ENCODE measurements around the gene CKLF.
"Not testable (repeated sequence)": the region's sequence is repeated elsewhere in the genome, so short reads cannot be mapped to it uniquely, and the experiment has no call there.

Gene CKLF

DNA sequence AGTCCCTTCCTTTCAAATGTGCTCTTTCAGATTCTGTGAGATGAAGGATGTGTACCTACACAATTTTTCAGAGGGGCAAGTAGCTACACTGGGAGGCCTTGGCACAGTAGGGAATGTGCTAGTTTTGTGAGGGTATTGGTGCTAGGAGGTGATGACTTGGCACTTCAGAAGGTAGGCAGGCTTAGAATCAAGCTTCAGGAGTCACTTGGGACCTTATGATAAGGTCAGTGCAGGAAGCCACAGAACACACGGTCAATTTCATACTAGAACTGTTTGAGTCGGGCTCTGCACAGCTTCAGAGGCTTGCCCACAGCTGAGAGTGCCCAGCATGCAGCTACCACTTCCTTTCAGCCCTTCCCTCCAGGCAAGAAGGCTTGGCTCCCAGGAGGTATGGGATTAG lies 20.0 kb downstream of the CKLF start:
- no peak for DNase-seq

DNA sequence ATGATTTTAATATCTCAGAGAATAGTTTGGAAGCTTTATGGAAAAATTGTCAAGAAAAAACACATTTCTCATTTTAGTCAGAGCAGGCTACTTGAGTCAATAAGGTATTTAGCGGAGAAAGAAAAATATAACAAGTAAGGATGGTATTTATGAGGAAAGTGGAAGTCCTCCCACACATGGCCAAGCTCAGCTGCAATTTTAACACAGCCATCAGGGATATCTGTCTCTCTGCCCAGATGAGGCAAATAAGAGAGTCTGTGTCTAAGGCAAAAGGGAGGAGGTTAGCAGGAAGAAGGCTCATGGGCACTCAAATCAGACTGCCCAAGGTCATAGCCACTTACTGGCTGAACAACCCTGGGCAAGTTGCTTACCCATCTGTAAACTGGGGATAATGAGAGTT lies 21.7 kb downstream of the CKLF start:
- DNase-seq, result peak; percentile 39

DNA sequence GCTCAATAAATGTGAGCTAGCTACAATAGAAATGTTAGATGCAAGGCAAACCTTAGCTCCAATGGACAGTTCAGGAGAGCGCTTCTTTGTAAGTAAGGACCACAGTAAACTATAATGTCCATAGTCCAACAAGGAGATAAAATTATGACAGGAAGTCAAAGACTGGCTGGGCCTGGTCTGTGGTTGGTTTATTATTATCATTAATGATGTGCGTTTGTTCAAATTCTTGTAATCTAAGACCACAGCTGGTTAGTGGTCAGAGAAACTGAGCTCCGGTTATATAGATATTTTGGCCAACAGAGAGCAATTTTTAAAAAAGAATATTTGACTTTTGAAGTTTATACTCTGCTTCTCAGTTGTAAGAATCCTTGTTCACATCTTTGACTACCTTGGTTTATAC lies 22.2 kb downstream of the CKLF start:
- DNase-seq, result no peak

DNA sequence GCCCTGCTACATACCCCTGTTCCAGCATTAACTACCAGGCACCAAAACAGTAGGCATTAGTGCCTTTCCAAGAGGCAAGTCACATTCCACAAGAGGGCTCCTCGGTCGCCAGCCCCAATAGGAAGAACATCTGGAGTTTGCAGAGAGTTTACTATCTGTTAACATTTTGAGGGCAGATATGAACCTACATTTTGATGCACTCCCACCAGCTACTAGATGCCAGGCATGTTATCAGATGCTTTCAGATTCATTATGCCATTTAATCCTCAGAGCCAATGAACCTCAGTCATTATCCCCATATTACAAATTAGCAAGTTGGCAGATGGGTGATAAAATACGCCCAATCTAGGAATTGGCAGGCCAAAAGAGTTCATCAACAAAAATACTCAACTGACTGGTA lies 22.7 kb downstream of the CKLF start:
- DNase-seq, result no peak

DNA sequence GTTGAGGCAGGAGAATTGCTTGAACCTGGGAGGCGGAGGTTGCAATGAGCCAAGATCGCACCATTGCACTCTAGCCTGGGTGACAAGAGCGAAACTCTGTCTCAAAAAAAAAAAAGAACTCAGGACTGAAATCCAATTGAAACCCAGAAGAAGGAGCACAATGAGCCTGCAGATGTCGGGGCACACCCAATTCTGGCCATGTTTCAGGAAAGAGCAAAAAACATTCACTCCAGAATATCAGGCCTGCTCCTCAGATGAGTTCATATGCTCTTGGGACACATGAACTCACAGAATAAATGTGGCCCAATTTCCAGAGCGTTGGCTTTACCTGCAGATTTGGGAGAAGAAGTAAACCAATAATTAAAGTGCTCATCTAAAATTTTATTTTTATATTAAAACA lies 23.9 kb downstream of the CKLF start:
- DNase-seq, result no peak

DNA sequence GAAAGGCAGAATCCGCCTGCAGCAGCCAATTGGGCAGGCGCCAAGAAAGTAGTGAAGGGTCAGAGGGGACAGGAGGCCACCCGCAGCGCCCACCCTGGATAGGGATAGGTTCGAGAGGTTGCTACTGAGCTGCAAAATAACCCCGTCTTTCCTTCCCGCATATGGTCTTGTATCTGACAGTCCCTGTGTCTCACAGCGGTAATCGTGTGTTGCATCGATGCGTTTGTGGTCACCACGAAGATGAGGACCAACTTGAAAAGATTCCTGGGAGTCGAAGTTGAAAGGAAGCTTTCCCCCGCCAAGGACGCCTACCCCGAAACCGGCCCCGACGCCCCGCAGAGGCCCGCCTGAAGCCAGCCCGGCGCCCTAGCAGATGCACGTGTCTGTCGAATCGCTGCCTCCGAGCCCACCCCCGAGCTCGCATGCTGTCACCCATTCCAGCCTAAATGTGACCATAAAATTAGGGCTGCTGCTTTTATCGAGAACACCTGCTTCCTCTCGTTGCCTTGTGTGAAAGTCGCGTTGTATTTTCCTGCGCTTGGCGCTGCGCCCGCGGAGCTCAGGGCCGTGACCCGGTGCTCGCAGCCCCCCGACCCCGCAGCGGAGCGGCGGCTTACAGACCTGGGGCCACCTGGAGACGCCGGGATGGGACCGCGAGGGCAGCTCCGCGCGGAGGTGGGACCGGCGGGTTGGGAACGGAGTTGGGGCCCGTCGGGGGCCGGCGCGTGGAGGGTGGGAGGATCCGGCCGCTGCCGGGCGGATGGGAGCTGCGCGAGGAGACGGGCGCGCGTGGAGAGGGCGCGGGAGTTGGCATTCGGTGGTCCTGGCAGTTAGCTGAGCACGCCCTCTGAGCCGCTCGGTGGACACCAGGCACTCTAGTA lies 26.5 kb downstream of the CKLF start, which contains the start of gene CMTM2:
Gene CMTM2, plus strand, starts transcription at position 813 of the 881 bp plus-strand sequence. CDS start 145 bp downstream, outside the sequence.
- no peak for DNase-seq

DNA sequence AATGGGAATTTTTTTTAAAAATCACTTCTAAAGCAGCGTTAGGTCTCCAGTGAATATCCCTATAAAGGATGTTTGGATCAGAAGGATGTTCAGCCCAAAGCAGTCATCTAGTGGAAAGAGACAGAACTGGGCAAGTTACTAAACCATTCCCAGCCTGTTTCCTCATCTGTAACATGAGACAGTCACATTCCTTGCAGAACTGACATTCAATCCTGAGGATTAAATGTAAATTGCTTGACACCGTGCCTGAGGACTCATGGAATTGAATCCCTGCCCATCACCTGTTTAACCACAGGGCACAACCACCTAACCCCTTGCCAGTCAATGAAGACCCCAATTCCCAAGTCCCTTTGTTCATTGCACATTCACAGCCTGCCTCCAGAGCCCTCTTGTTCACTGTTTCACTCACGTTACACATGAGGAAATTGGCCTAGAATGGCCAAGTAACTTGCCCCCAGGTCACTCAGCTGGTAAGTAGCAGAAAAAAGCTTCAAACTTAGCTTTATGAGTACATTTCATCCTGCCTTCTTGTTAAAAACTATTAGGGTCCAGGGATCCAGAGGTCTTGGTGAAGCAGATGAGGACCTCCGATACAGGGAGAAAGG lies 28.3 kb downstream of the CKLF start:
- peak; percentile 19 for DNase-seq

DNA sequence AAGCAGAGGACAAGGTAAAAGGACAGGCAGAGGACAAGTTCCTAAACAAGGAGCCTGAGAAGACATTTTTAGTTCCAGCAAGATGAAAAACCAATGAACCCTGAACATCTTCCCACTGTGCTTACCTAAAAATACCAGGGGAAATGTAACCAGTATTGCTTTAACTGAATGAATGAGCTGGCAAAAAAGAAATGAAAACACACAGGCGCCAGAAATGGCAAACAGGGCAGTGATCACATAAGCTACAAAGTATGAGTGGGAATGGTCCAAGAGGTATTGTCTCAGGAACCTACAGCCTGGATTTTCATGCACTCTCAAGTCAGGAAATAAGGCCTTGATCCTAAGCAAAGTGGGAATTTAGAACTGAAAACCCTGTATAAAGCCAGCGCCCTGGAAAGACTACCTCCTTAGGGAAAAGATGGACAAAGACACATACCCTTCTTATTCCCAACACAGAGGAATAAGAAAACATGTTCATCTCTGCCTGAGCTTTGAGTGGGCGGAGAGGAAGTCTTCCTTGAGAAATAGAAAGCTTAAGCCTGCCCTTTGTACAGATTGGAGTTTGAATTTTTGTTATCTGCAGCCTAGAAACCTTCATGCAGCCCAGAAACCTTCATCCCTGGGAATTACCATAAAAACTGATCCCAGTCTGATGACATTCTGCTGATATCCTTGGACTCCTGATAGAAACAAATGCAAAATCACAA lies 29.0 kb downstream of the CKLF start:
- DNase-seq, result peak; percentile 76

DNA sequence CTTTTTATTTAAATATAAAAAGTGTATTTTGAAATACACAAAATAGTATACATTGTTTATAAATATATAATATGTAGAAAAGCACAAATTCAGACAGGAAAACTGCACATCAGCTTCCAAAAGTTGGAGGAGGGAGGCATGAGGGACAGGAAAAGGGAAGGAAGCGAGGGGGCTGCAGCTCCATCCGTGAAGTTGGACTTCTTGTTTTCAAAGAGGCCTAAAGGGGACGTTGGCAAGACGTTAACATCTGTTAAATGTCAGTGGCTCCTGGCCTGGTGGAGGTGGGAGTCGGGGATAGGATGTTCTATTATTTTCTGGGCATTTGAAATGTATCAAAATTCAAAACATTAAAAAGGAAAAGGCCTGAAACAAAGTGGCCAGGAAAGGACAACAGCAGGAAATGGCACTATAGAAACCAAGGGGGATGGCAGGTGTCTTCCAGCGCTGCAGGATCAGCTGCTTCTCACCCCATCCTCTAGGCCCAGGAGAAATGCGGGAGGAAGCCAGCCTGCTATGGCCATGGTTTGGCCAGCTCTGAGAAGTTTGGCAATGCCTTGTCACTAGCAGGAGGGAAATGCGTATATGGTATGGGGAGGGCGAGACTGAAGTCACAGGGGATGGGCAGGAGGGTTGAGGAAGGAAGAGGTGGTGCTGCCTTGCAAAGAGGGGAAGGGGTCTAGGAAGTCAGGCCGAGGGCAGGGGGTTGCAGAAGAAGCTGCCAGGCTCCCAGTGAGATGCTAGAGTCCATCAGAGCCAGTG lies 33.3 kb downstream of the CKLF start:
- DNase-seq, result peak; percentile 47

DNA sequence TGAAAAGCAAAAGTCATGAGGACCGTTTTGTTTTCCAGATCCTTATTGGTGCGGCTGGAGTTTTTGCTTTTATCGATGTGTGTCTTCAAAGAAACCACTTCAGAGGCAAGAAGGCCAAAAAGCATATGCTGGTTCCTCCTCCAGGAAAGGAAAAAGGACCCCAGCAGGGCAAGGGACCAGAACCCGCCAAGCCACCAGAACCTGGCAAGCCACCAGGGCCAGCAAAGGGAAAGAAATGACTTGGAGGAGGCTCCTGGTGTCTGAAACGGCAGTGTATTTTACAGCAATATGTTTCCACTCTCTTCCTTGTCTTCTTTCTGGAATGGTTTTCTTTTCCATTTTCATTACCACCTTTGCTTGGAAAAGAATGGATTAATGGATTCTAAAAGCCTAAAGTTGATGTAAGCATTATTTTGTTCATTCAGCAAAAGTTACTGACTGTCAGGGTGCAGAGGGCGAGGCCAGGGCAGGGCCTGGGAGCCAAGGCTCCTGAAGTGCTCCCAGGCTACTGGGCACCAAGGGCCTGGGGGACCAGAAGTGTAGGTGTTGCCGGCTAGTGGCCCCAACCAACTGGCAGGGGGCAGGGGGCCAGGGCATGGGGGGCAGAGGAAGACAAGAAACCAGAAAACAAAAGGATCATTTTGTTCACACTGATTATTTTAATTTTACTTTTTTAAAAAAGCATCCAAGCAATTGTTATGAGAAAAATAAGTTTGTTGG lies 35.7 kb downstream of the CKLF start:
- DNase-seq, result no peak

DNA sequence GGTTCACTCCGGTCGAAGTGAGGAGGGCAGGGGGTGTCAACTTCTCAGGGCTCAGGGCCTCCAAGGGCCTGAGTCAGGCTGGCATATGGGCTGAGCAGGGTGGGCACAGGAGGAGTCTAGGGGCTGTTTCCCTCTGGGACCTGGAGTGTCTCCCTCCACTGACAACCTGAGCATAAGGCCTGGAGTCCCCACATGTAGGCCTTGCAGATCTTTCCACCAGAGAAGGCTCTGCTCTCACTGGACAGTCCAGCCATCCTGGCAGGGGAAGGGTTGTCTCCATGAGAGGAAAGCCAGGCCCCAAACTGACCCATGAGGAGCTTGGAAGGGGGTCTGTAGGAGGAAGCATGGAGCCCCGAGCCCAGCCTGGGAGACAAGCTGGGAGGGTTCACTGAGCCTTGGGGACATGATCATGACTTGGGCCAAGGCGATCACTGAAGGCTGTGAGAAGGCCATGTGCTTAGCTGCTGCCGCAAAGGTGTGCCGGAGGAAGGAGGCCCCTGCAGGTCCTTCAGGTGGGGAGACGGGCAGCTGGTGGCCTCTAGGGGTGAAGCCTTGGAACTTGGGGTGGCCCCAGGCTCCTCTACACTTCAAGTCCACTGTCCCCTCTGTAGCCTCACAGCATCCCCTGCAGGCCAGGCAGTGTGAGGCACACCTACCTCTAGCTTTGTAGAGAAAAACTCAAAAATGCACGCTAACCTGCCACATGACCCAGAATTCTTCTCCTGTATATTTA lies 36.8 kb downstream of the CKLF start:
- DNase-seq, result peak; percentile 60

DNA sequence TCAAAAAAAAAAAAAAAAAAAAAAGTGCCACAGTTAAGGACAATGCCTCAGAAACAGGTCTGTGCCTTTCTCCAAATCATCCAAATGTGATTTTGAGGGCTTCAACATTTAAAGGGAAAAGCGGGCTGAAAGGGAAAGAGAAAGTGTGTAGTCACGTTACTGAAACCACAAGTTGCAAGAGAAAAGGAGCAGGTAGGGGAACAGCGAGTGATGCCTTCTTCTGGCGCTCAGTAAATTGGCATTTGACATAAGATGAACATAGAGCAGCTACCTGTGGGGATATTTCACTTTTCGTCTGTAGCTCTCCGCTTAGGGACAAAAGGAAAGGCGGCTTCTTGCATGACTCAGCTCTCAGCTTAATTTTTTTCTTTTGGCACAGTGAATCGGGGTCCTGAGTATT lies 37.9 kb downstream of the CKLF start:
- DNase-seq, result peak; percentile 69

DNA sequence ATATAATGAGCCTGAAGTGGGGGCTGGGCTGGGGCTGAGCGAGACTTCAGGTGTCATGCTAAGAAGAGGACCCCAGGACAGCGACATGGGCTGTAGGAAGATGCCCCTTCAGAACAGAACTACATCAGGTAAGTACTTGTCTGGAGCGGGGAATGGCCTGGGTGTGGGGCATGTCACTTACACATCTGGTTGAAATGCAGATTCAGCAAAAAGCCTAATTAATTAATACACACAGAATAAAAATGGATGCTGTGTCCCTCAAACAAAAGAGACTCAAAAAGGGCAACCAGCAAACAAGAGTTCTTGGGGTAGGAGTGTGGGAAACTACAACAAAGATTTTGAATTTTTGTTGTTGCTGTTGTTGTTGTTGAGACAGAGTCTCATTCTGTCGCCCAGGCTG lies 38.6 kb downstream of the CKLF start:
- no peak for DNase-seq

DNA sequence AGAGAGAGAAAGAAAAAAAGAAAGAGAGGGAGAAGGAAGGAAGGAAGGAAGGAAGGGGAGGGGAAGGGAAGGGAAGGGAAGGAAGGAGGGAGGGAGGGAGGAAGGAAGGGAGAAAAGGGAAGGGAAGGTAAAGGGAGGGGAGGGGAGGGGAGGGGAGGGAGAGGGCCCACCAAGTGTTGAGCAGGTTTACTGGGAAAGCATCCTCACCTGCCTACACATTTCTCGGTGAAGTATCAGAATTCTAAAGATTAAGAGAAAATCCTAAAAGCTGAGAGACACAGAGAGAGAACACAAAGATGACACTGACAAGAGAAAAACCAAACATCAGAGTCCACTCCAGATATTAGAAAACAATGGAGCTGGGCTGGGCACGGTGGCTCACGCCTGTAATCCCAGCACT lies 39.9 kb downstream of the CKLF start:
- no peak for DNase-seq

DNA sequence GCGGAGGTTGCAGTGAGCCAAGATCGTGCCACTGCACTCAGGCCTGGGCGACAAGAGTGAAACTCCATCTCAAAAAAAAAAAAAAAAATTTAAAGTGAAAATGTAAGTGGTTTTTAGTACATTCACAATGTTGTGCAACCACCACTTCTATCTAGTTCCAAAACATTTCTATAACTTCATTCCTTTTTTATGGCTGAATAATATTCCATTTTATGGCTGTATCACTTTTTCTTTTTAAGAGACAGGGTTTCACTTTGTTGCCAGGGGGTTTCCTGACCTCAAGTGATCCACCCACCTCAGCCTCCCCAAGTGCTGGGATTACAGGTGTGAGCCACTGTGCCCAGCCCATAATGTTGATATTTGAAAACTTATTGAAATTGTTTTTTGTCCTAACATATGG lies 40.4 kb downstream of the CKLF start:
- DNase-seq, result no peak

DNA sequence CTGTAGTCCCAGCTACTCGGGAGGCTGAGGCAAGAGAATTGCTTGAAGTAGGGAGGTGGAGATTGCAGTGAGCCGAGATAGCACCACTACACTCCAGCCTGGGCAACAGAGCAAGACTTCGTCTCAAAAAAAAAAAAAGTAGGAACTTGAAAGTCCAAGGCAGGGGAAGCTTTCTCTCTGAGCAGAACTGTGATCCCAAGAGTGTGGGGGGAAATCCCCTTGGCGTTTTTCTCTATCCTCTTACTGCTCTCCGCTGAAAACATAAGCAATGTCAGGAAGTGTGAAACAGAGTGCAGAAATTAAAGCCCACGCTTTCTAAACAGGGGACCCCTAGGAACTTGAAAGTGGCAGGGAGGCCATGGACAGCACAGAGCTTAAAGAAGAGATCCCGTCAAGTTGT lies 42.4 kb downstream of the CKLF start:
- peak; percentile 87 for DNase-seq

DNA sequence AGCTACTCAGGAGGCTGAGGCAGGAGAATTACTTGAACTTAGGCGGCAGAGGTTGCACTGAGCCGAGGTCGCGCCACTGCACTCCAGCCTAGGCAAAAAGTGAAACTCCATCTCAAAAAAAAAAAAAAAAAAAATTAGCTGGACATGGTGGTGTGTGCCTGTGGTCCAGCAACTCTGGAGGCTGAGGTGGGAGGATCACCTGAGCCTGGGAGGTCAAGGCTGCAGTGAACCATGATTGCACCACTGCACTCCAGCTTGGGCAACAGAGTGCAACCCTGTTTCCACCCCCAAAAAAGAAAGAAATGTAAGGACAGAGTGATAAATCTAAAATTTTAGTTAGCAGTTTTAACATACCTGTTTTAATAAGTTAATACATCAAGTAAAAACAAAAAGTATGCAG lies 44.2 kb downstream of the CKLF start:
- not testable (repeated sequence) for DNase-seq

DNA sequence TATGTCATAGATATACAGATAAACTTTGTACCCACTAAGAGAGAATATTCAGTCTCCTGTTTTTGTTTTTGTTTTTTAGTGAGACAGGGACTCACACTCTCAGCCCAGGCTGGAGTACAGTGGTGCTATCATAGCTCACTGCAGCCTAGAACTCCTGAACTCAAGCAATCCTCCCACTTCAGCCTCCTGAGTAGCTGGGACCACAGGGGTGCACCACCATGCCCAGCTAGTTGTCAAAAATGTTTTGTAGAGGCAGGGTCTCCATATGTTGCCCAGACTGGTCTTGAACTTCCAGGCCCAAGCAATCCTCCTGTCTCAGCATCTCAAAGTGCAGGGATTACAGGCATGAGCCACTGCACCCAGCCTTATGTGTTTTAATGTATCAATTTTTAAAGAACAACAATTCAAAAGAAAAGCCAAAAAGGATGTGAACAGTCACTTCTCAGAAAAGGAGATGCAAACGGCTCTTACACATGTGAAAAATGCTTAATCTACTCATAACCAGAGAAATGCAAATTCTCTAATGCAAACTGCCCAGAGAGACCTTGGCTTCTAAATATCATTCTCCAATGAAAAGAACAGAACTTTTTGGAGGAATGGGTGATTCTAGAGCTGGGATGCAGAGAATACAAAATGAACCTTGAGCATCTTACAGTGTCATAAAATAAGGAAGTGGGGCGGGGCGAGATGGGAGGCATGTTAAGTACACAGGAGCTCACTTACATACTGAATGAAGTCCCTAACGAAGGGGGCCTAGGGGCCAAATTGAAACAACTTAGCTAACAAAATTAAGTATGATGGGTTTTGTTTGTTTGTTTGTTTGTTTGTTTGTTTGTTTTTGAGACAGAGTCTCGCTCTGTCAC lies 44.8 kb downstream of the CKLF start:
- DNase-seq, result peak; percentile 18

DNA sequence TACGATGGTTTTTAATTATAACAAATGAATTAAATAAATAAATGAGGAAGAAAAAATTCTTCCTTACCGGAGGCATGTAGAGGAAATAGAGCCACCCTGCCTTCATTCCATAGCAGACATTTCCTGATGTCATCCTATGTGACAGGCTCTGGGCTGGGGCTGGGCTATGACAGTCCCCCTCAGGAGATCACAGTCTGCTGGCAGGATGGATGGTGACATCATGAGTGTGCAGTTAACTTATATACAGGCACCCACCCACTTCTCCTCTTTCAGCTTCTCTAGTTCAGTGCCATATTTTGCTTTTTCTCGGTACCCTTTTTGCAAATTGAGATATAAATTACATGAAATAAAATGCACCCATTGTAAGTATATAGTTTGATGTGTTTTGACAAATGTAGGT lies 45.7 kb downstream of the CKLF start:
- DNase-seq, result peak; percentile 78

DNA sequence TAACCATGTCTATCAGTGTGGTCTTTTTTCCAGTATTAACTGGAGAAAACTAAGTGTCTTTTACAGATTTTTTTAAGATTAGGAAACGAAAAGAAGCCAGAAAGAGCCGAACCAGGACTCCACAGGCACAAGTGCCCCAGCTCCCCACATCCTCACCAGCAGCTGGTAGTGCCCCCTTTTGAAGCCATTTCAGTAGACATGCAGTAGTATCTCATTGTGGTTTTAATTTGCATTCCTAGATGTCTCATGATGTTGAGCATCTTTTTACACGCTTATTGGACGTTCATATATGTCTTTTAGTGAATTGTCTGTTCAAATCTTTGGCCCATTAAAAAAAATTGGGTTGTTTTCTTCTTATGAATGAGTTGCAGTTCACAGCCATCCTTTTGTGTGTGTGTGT lies 47.4 kb downstream of the CKLF start:
- DNase-seq, result no peak

DNA sequence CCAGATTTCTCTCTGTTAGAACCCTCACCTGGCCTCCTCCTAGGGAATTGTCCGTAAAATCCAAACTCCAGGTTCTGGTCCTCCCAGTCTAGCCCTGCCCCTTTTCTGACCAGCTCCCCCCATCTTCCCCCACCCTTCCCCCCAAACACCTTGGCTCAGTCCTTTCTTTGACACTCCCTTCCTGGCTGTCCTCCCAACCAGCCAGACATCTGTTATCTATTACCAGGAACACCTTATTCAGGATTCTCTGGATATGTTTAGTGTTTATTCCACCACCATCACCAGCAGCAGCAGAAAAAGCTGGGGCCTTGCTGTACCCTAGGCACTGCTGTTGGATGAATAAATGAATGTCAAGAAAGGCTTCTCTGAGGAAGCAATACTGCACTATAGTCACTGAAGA lies 48.1 kb downstream of the CKLF start:
- DNase-seq, result no peak
